H9 (cell line): ENCODE measurements around the gene E2F4. TPM values are rescaled to one million over a fixed set of nuclear protein-coding genes. Genes with fewer than 3 reads are reported as not detected.

Experiments used
- DNase-seq: peaks from one replicate; pipeline ENCODE4 v3.0.0-alpha.2; 2017
- H2AFZ ChIP-seq: one replicate; pipeline ENCODE4 v1.6.1; 2013; ENCODE audit warnings: mild to moderate bottlenecking, low read length, control low read depth, moderate library complexity
- H2AK5ac ChIP-seq: 2 replicates; pipeline ENCODE4 v1.6.1; 2013; ENCODE audit warnings: low read length, control low read depth, mixed read lengths; ENCODE audit not compliant: insufficient read length
- H2BK120ac ChIP-seq: one replicate; pipeline ENCODE4 v1.6.1; 2013; ENCODE audit warnings: low read depth, mild to moderate bottlenecking, low read length, control low read depth, inconsistent platforms; ENCODE audit not compliant: poor library complexity, severe bottlenecking
- H2BK12ac ChIP-seq: 2 replicates; pipeline ENCODE4 v1.6.1; 2013; ENCODE audit warnings: low read length, control low read depth, mixed read lengths, low read depth; ENCODE audit not compliant: insufficient read length
- H2BK15ac ChIP-seq: 2 replicates; pipeline ENCODE4 v1.6.1; 2013; ENCODE audit warnings: low read depth, low read length, control low read depth
- H2BK20ac ChIP-seq: one replicate; pipeline ENCODE4 v1.6.1; 2013; ENCODE audit warnings: low read depth, mild to moderate bottlenecking, low read length, control low read depth, inconsistent platforms; ENCODE audit not compliant: poor library complexity, severe bottlenecking
- H2BK5ac ChIP-seq: 2 replicates; pipeline ENCODE4 v1.6.1; 2013; ENCODE audit warnings: low read length, control low read depth, mixed read lengths; ENCODE audit not compliant: insufficient read length
- H3K14ac ChIP-seq: 2 replicates; pipeline ENCODE4 v1.6.1; 2013; ENCODE audit warnings: low read length, control low read depth; ENCODE audit not compliant: insufficient read depth
- H3K18ac ChIP-seq: 2 replicates; pipeline ENCODE4 v1.6.1; 2013; ENCODE audit warnings: low read depth, mild to moderate bottlenecking, mixed read lengths, low read length, control low read depth; ENCODE audit not compliant: insufficient read length
- H3K23ac ChIP-seq: 2 replicates; pipeline ENCODE4 v1.6.1; 2013; ENCODE audit warnings: low read length, control low read depth, mixed read lengths, low read depth; ENCODE audit not compliant: insufficient read length
- H3K23me2 ChIP-seq: 2 replicates; pipeline ENCODE4 v1.6.1; 2013; ENCODE audit warnings: low read depth, mild to moderate bottlenecking, mixed read lengths, low read length, control low read depth; ENCODE audit not compliant: insufficient read length, poor library complexity, severe bottlenecking
- H3K27ac ChIP-seq: 2 replicates; pipeline ENCODE4 v1.5.1; 2013; ENCODE audit warnings: low read length, control low read depth, mixed read lengths, low read depth; ENCODE audit not compliant: insufficient read length
- H3K27me3 ChIP-seq: 2 replicates; pipeline ENCODE4 v1.6.1; 2013; ENCODE audit warnings: low read length, control low read depth, inconsistent platforms; ENCODE audit not compliant: insufficient read depth
- H3K4ac ChIP-seq: 2 replicates; pipeline ENCODE4 v1.6.1; 2013; ENCODE audit warnings: low read depth, mild to moderate bottlenecking, control low read depth, inconsistent platforms, low read length, moderate library complexity
- H3K4me1 ChIP-seq: 2 replicates; pipeline ENCODE4 v1.6.1; 2013; ENCODE audit warnings: low read length, control low read depth, inconsistent platforms; ENCODE audit not compliant: insufficient read depth
- H3K4me2 ChIP-seq: 2 replicates; pipeline ENCODE4 v1.6.1; 2013; ENCODE audit warnings: low read length, control low read depth, mixed read lengths; ENCODE audit not compliant: insufficient read length, insufficient read depth
- H3K56ac ChIP-seq: 2 replicates; pipeline ENCODE4 v1.6.1; 2013; ENCODE audit warnings: low read depth, mild to moderate bottlenecking, mixed read lengths, low read length, control low read depth; ENCODE audit not compliant: insufficient read length
- H3K79me1 ChIP-seq: 2 replicates; pipeline ENCODE4 v1.6.1; 2013; ENCODE audit warnings: low read depth, mild to moderate bottlenecking, moderate library complexity, low read length, control low read depth, inconsistent platforms; ENCODE audit not compliant: insufficient read depth, poor library complexity, severe bottlenecking
- H3K79me2 ChIP-seq: 2 replicates; pipeline ENCODE4 v1.6.1; 2013; ENCODE audit warnings: low read length, control low read depth, inconsistent platforms; ENCODE audit not compliant: insufficient read depth
- H3K9ac ChIP-seq: 2 replicates; pipeline ENCODE4 v1.6.1; 2013; ENCODE audit warnings: low read length, control low read depth, mixed read lengths; ENCODE audit not compliant: insufficient read length; ENCODE audit errors: extremely low read depth
- H3K9me3 ChIP-seq: one replicate; pipeline ENCODE4 v1.6.1; 2013; ENCODE audit warnings: low read depth, low read length, inconsistent platforms; ENCODE audit not compliant: control insufficient read depth
- H3T11ph ChIP-seq: one replicate; pipeline ENCODE4 v1.6.1; 2013; ENCODE audit warnings: mild to moderate bottlenecking, low read length, control low read depth, inconsistent platforms
- H4K20me1 ChIP-seq: one replicate; pipeline ENCODE4 v1.6.1; 2013; ENCODE audit not compliant: control insufficient read depth, insufficient read length, insufficient read depth
- H4K5ac ChIP-seq: 2 replicates; pipeline ENCODE4 v1.6.1; 2013; ENCODE audit warnings: low read depth, mild to moderate bottlenecking, mixed read lengths, low read length, control low read depth; ENCODE audit not compliant: insufficient read length
- H4K8ac ChIP-seq: replicated peaks from 2 replicates; pipeline ENCODE4 v1.6.1; 2013; ENCODE audit warnings: low read length, control low read depth, mixed read lengths, low read depth; ENCODE audit not compliant: insufficient read length
- H4K91ac ChIP-seq: 2 replicates; pipeline ENCODE4 v1.6.1; 2013; ENCODE audit warnings: low read depth, mild to moderate bottlenecking, moderate library complexity, mixed read lengths, low read length, control low read depth; ENCODE audit not compliant: insufficient read length
- H3K27ac Mint-ChIP-seq, 3 experiments: 2 replicates in 2 of 3; 3 replicates in 1 of 3; pipeline ENCODE4 v1.8.0; 2020 to 2021; ENCODE audit warnings: mixed read lengths in 3 of 3, mild to moderate bottlenecking in 1 of 3, moderate library complexity in 1 of 3
- H3K27me3 Mint-ChIP-seq: 2 replicates; pipeline ENCODE4 v1.8.0; 2021; ENCODE audit warnings: low read depth, mild to moderate bottlenecking, moderate library complexity, mixed read lengths
- H3K36me3 Mint-ChIP-seq, 3 experiments: 2 replicates in 2 of 3; 3 replicates in 1 of 3; pipeline ENCODE4 v1.8.0; 2020 to 2021; ENCODE audit warnings: low read depth in 3 of 3, mixed read lengths in 3 of 3; ENCODE audit not compliant: insufficient read depth in 1 of 3
- H3K4me1 Mint-ChIP-seq, 2 experiments: 2 replicates each; pipeline ENCODE4 v1.8.0; 2020; ENCODE audit warnings: mixed read lengths in 2 of 2
- H3K4me3 Mint-ChIP-seq, 2 experiments: 2 replicates in 1 of 2; 3 replicates in 1 of 2; pipeline ENCODE4 v1.8.0; 2020 to 2021; ENCODE audit warnings: mild to moderate bottlenecking in 2 of 2, mixed read lengths in 2 of 2, moderate library complexity in 1 of 2
- H3K9me3 Mint-ChIP-seq, 2 experiments: 2 replicates in 1 of 2; 3 replicates in 1 of 2; pipeline ENCODE4 v1.8.0; 2020; ENCODE audit warnings: mild to moderate bottlenecking in 2 of 2, mixed read lengths in 2 of 2, moderate library complexity in 1 of 2
- WGBS: extraction: QIAGEN DNeasy Blood & Tissue Kit; methylation state at CpG from one replicate; pipeline ENCODE4 v1.1.7; 2013; ENCODE audit warnings: missing lambda C conversion rate, low lambda C conversion rate, mixed read lengths; ENCODE audit not compliant: insufficient read length; ENCODE audit errors: extremely low coverage; 5-methylcytosine and 5-hydroxymethylcytosine counted together
- total RNA-seq: library from RNA; stranded (reverse); gene quantifications from 2 replicates; pipeline ENCODE4 v1.2.1, GENCODE V29; 2021
- TF ChIP-seq, protein P1 (sequence below): fragments of 200-600 bp; sonication (generic); conservative IDR thresholded peaks from 3 replicates; pipeline ENCODE4 v1.8.0; 2021; ENCODE audit warnings: antibody characterized with exemption, mild to moderate bottlenecking

The E2F4 gene
- total RNA-seq, 1 experiment from 2014 or later, result 116 TPM

DNA sequence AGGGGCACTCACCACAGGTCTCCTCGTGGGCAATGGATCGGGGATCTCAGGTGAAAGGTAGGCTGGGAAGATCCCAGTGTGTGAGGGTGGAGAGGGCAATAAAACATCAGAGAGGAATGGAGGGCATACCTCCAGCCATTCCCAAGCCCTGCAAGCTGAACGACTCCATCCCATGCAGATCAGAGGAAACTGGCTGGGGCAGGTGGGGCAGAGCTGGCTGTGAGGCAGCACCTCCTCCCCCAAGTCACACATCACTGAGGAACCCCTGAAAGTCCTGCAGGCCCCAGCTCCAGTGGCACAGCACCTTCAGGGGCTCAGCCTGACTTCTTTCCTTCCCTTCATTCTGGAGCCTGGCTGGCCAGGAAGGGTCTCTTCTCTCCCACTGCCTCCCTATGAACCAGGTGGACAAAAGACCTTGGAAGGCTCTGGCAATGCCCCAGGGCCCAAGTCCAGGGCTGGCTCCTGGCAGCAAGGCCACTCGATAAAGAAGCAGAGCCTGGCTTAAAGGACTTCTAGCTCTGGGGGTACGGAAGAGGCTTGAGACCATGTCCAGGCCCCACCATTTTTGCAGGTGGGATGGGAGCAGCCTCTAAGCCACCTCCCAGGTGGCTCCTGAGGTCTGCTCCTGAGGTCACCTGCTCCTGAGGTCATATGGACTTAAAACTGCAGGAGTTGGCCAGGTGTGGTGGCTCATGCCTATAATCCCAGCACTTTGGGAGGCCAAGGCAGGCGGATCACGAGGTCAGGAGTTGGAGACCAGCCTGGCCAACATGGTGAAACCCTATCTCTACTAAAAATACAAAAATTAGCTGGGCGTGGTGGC is 21.5 kb downstream of the E2F4 start:
- Histone ChIP-seq H3K56ac (no peak overlapping the region), H4K8ac (no peak overlapping the region), H3K4me2 (no peak overlapping the region), H3K23ac (no peak overlapping the region), H3K4ac (no peak overlapping the region), H2BK5ac (no peak overlapping the region), H4K91ac (no peak overlapping the region), H2BK15ac (no peak overlapping the region), H3K27ac (no peak overlapping the region), H3K79me2 (no peaks in the 10 kb centered on the region), H3T11ph (no peak overlapping the region), H2BK12ac (no peak overlapping the region), H3K14ac (no peak overlapping the region), H3K18ac (no peak overlapping the region), H4K5ac (no peak overlapping the region), H4K20me1 (no peaks in the 10 kb centered on the region), H2AK5ac (no peak overlapping the region), H3K9me3 (no peaks in the 10 kb centered on the region), H3K23me2 (no peaks in the 10 kb centered on the region), H3K9ac (no peak overlapping the region), H2BK120ac (no peak overlapping the region), H3K79me1 (no peaks in the 10 kb centered on the region), H3K4me1 (no peaks in the 10 kb centered on the region), H3K27me3 (no peaks in the 10 kb centered on the region; the same call in 1 of the 2 replicates), H2AFZ (no peak overlapping the region), H2BK20ac (no peak overlapping the region)
- Mint-ChIP-seq H3K4me3 (no peak overlapping the region), H3K27me3 (peaks cover 53% of the 10 kb centered on the region), H3K36me3 (no peaks in the 10 kb centered on the region), H3K27ac (no peak overlapping the region), H3K4me1 (no peaks in the 10 kb centered on the region), H3K9me3 (no peaks in the 10 kb centered on the region)
- DNase-seq, result no peak
- no CpG with 5 or more reads among the region's 8 CpGs for WGBS
- TF ChIP-seq, protein P1, sequence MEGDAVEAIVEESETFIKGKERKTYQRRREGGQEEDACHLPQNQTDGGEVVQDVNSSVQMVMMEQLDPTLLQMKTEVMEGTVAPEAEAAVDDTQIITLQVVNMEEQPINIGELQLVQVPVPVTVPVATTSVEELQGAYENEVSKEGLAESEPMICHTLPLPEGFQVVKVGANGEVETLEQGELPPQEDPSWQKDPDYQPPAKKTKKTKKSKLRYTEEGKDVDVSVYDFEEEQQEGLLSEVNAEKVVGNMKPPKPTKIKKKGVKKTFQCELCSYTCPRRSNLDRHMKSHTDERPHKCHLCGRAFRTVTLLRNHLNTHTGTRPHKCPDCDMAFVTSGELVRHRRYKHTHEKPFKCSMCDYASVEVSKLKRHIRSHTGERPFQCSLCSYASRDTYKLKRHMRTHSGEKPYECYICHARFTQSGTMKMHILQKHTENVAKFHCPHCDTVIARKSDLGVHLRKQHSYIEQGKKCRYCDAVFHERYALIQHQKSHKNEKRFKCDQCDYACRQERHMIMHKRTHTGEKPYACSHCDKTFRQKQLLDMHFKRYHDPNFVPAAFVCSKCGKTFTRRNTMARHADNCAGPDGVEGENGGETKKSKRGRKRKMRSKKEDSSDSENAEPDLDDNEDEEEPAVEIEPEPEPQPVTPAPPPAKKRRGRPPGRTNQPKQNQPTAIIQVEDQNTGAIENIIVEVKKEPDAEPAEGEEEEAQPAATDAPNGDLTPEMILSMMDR, result no peak
